ENCODE results near the gene MX1.

DNA sequence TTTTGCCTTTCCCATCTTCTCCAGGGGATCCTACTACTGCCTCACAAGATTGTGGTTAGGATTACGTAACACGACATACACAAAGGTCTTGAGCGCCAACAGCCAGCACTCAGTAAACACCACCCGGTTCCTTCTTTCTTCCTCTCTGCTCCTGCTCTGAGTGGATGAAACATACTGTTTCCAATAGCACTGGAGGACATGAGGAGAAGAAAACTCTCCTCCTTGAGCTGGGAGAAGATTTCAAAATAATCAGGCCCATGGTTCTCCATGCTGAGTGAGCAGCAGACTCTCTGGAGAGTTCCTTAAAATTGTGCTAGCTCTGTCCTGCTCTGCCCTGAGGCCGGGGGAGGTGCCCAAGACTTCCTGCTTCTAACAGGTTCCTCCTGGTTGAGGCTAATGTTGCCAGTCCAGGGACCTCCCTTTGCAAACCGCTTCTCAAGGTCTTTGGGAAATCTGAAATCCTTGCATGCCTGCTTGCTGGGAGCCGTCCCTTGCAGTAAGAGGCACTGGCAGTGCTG, 29.4 kb upstream of the MX1 start:
- TF ChIP-seq, protein P1, sequence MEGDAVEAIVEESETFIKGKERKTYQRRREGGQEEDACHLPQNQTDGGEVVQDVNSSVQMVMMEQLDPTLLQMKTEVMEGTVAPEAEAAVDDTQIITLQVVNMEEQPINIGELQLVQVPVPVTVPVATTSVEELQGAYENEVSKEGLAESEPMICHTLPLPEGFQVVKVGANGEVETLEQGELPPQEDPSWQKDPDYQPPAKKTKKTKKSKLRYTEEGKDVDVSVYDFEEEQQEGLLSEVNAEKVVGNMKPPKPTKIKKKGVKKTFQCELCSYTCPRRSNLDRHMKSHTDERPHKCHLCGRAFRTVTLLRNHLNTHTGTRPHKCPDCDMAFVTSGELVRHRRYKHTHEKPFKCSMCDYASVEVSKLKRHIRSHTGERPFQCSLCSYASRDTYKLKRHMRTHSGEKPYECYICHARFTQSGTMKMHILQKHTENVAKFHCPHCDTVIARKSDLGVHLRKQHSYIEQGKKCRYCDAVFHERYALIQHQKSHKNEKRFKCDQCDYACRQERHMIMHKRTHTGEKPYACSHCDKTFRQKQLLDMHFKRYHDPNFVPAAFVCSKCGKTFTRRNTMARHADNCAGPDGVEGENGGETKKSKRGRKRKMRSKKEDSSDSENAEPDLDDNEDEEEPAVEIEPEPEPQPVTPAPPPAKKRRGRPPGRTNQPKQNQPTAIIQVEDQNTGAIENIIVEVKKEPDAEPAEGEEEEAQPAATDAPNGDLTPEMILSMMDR (conservative IDR thresholded peaks at IDR 0.05 in 1 of 2, IDR thresholded peaks at IDR 0.05 in 1 of 2; ENCODE audit: low read depth in 1 of 2, low read length in 2 of 2), result no peak
- no peak for TF ChIP-seq EZH2 (IDR thresholded peaks at IDR 0.05; ENCODE audit: low read length, missing control alignments)
